IgD-negative memory B cell (primary cell): ENCODE data around the gene TPPP3. TPM values are rescaled to one million over a fixed set of nuclear protein-coding genes. Genes with fewer than 3 reads are reported as not detected.
"Not testable (repeated sequence)": the region's sequence is repeated elsewhere in the genome, so short reads cannot be mapped to it uniquely, and the experiment has no call there.

Experiments used
- H3K27ac Mint-ChIP-seq, 3 donors: one replicate each; pipeline ENCODE4 v1.8.0; 2020 to 2022; ENCODE audit warnings: mild to moderate bottlenecking in 3 of 3, mixed read lengths in 3 of 3, moderate library complexity in 1 of 3
- H3K27me3 Mint-ChIP-seq: one replicate; pipeline ENCODE4 v1.8.0; 2021; ENCODE audit warnings: mixed read lengths
- H3K36me3 Mint-ChIP-seq: one replicate; pipeline ENCODE4 v1.8.0; 2020; ENCODE audit warnings: mild to moderate bottlenecking, mixed read lengths
- H3K4me1 Mint-ChIP-seq, 3 donors: one replicate each; pipeline ENCODE4 v1.8.0; 2020 to 2022; ENCODE audit warnings: mixed read lengths in 3 of 3, mild to moderate bottlenecking in 1 of 3
- H3K4me3 Mint-ChIP-seq, 4 donors: one replicate each; pipeline ENCODE4 v1.8.0; 2020 to 2022; ENCODE audit warnings: mild to moderate bottlenecking in 4 of 4, mixed read lengths in 4 of 4, moderate library complexity in 3 of 4
- H3K9me3 Mint-ChIP-seq, 3 donors: one replicate each; pipeline ENCODE4 v1.8.0; 2020 to 2021; ENCODE audit warnings: mixed read lengths in 3 of 3, mild to moderate bottlenecking in 1 of 3
- polyA plus RNA-seq: library from polyadenylated mRNA; unstranded; fragments of 300-500 nt; fragmentation: Illumina TruSeq; gene quantifications from one replicate; pipeline ENCODE4 v1.2.3, GENCODE V29; 2021

The TPPP3 gene
- polyA plus RNA-seq, 1 donor from 2014 or later: not detected

DNA sequence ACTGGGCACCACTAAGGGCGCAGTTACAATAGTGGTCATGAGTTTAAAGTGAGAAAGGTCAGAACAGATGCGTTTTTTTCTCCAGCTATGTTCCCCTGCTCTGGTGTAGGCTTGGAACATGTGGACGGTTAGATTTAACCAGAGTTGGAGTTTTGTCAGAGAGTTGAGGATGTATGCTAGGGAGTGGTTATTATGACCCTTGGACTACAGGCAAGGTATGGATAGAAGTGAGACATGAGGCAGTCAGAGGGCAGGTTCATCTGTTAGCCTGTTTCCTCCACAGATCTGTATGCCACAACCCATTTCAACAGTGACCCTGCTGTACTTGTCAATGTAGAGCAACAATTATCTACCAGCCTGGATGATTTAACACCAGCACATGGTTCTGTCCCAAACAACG lies 22.6 kb downstream of the TPPP3 start:
- H3K27me3 Mint-ChIP-seq: peaks cover 2% of the 10 kb centered on the region
- H3K4me1 Mint-ChIP-seq: peaks cover 0 to 1% (median 1%) of the 10 kb centered on the region in 3 donors
- H3K27ac Mint-ChIP-seq: no peak overlapping the region
- H3K9me3 Mint-ChIP-seq: no peaks in the 10 kb centered on the region
- no peak overlapping the region for H3K4me3 Mint-ChIP-seq
- no peaks in the 10 kb centered on the region for H3K36me3 Mint-ChIP-seq

DNA sequence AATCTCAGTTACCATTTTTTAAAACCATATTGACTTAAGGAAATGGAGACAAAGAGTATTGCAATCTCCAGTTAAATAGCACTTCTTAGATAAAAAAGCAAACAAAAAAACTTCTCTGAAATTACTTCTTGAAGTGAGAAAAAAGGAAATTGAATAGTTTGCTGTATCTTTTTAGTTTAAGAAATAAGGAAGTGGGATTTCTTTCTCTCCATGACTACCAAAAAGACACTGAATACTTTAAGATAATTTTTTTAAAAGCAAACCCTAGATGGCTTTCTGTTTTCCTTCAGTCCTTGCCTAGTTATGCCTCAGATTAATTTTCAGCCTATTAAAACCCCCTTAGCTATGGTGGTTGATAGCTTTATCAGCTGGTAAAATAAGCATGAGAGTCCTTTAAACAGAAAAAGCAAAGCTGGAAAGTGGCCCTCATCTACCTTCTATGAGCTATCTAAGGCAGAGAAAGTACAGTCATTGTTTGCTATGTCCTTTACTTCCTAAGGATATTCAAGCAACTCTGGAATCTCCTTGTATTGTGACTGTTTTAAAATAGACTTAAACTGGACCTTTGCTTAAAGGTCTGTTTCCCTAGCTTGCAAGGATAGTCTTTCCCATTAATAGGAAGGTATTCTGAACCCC lies 28.6 kb downstream of the TPPP3 start:
- Mint-ChIP-seq H3K27ac (peak overlapping the region in 1 of 3 donors; percentile 13), H3K36me3 (peaks cover 4% of the 10 kb centered on the region), H3K4me3 (no peak overlapping the region), H3K27me3 (no peaks in the 10 kb centered on the region), H3K4me1 (peaks cover 7 to 12% (median 8%) of the 10 kb centered on the region in 3 donors), H3K9me3 (no peaks in the 10 kb centered on the region)

DNA sequence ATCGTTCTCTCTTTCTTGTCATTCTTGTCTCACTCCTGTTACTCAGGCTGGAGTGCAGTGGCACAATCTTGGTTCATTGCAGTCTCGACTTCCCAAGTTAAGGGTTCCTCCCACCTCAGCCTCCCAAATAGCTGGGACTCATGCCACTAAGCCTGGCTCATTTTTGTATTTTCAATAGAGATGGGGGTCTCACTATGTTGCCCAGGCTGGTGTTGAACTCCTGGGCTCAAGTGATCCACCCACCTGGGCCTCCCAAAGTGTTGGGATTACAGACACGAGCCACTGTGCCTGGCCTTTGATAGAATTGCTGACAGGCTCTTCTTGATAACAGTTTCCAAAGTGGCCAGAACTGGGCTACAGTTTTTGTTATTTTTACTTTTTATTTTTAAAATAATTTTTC lies 32.3 kb downstream of the TPPP3 start:
- Mint-ChIP-seq H3K4me1 (peaks cover 7 to 12% (median 8%) of the 10 kb centered on the region in 3 donors), H3K27ac (no peak overlapping the region), H3K27me3 (peaks cover 2% of the 10 kb centered on the region), H3K4me3 (no peak overlapping the region), H3K9me3 (no peaks in the 10 kb centered on the region), H3K36me3 (peaks cover 4% of the 10 kb centered on the region)

DNA sequence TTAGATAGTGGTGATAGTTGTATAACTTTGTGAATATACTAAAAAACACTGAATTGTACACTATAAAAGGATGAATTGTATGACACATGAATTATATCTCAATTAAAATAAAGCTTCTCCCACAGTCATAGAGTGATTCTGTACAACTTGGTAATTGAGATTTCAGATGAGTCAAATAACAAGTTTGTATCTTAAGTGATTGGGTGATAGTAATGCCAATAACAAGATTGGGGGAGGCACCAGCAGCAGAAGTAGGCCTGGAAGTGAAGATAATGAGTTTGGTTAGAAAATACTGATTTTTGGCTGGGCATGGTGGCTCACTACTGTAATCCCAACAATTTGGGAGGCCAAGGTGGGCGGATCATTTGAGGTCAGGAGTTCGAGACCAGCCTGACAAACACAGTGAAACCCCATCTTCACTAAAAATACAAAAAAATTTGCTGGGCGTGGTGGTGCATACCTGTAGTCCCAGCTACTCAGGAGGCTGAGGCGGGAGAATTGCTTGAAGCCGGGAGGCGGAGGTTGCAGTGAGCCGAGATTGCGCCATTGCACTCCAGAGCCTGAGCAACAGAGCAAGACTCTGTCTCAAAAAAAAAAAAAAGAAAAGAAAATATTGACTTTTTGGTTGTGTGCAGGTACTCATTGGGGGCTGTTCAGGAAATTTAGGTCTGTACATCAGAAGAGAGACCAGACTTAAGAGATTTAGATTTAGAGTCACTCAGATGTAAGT lies 33.6 kb downstream of the TPPP3 start:
- not testable (repeated sequence) for H3K9me3 Mint-ChIP-seq, H3K4me3 Mint-ChIP-seq, H3K27ac Mint-ChIP-seq, H3K36me3 Mint-ChIP-seq, H3K4me1 Mint-ChIP-seq, H3K27me3 Mint-ChIP-seq

DNA sequence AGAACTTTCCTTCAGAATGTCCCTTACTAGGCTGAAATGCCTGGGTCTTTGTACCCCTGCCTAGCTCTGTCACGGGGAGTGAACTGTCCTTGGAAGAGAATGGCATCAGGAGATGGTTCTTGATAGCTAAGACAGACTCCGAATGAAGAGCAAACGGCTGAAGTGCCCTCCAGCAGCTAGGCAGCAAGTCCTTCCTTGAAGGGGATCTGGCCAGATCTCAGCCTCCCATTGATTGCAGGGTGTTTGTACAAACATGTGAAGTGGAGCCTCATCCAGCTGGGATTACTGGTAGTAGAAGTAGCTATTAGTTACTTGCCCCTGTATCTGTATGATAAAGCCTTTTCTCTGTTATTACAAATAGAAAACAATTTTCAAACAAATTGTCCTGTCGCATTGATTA lies 35.7 kb downstream of the TPPP3 start:
- no peak overlapping the region for H3K4me3 Mint-ChIP-seq
- H3K4me1 Mint-ChIP-seq: peaks cover 0 to 1% (median 0%) of the 10 kb centered on the region in 3 donors
- H3K27me3 Mint-ChIP-seq: peaks cover 2% of the 10 kb centered on the region
- H3K27ac Mint-ChIP-seq: no peak overlapping the region
- peaks cover 2% of the 10 kb centered on the region for H3K36me3 Mint-ChIP-seq
- H3K9me3 Mint-ChIP-seq: no peaks in the 10 kb centered on the region

DNA sequence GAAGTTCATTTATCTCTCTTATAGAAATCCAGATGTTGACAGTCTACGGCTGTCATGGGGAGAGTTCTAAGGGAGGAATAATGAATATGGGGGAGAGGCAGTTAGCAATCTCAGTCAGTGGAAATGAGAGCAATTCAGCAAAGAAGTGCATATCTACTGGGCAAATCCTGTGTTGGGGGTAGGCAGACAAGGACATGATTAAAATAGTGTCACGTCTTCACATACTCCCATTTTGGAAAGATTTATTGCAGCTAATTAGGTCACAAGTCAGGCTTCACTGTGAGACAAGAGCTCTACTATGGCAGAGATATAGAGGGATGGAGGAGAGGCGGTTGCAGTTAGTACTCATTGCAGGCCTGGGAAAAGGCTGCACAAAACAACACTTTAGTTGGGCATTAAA lies 36.9 kb downstream of the TPPP3 start:
- peaks cover 2% of the 10 kb centered on the region for H3K27me3 Mint-ChIP-seq
- H3K4me1 Mint-ChIP-seq: peaks cover 0 to 1% (median 0%) of the 10 kb centered on the region in 3 donors
- peaks cover 2% of the 10 kb centered on the region for H3K36me3 Mint-ChIP-seq

DNA sequence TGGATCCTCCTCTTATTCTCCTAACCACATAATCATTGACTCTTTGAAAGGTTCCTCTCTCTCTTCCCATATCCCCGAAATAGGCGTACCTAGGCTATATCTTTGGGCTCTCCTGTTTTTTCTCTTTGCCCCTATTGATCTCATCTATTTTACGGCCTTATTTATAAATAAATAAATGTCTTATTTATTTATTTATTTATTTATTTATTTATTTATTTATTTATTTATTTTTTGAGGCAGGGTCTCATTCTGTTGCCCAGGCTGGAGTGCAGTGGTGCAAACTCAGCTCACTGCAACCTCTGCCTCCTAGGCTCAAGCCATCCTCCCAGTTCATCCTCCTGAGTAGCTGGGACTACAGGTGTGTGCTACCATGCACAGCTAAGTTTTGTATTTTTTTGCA lies 40.8 kb downstream of the TPPP3 start:
- not testable (repeated sequence) for H3K36me3 Mint-ChIP-seq, H3K27me3 Mint-ChIP-seq, H3K27ac Mint-ChIP-seq, H3K4me1 Mint-ChIP-seq, H3K9me3 Mint-ChIP-seq, H3K4me3 Mint-ChIP-seq

More for the DNA sequence above, 36.9 kb downstream of the TPPP3 start:
- H3K9me3 Mint-ChIP-seq: no peaks in the 10 kb centered on the region
- no peak overlapping the region for H3K27ac Mint-ChIP-seq
- no peak overlapping the region for H3K4me3 Mint-ChIP-seq

DNA sequence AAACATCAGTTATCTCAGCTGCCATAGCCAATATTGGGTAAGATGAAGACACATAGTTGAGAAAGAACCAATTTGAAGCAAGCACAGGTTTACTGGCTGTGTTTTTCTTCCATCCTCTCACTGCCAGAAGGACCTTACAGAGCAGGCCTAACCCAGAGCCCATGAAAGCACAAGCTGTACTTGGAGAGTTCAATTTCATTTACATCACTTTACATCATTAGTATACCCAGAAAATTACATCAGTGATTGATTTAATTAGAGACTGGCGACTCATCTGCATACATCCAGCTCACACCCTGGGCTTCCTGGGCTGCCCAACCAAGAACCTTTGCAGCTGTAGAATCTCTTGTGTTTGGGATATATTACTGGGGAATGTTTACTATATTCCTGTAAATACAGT lies 43.0 kb downstream of the TPPP3 start:
- Mint-ChIP-seq H3K27me3 (no peaks in the 10 kb centered on the region), H3K4me1 (peaks cover 0 to 1% (median 0%) of the 10 kb centered on the region in 3 donors), H3K9me3 (no peaks in the 10 kb centered on the region), H3K4me3 (no peak overlapping the region), H3K27ac (no peak overlapping the region), H3K36me3 (no peaks in the 10 kb centered on the region)

DNA sequence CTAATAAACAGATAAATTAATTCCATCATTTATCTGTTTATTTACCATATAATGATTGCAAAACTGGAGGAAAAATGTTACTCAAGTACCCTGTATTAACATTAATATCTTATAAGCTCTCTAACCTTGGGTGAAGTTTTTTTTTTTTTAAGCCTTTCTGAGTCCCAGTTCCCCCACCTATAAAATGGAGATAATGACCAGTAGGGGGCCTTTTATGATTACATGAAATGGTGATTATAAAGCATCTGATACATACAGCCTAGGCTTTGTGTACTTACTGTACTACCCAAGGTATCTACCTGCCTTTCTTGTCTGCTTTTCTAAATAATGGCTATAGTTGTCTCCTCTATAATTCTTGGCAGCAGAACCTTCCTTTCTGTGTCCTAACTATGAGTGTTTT lies 44.1 kb downstream of the TPPP3 start:
- H3K27ac Mint-ChIP-seq: no peak overlapping the region
- peaks cover 0 to 1% (median 0%) of the 10 kb centered on the region in 3 donors for H3K4me1 Mint-ChIP-seq

DNA sequence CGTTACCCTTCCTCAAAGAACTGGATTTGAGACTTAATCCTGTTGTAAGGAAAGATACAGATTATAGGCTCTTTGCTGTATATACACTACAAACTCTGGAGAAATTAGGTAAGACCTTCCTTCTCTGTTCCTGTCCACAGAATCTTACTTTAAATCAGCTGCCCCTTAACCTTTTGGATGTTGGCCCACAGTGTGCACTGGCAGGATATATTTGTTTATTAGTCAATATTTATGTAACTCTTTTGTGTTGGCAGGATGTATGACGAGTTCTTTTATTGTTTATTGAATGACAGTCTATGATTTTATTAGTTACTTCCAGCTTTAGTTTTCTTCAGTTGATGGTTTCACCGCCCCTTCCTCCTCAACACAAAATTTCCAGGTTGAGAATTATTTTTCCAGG lies 47.0 kb downstream of the TPPP3 start:
- Mint-ChIP-seq H3K27ac (no peak overlapping the region), H3K36me3 (no peaks in the 10 kb centered on the region), H3K4me3 (no peak overlapping the region), H3K27me3 (no peaks in the 10 kb centered on the region), H3K4me1 (no peaks in the 10 kb centered on the region), H3K9me3 (no peaks in the 10 kb centered on the region)

More for the DNA sequence above, 44.1 kb downstream of the TPPP3 start:
- no peaks in the 10 kb centered on the region for H3K27me3 Mint-ChIP-seq
- no peaks in the 10 kb centered on the region for H3K36me3 Mint-ChIP-seq
- no peak overlapping the region for H3K4me3 Mint-ChIP-seq
- H3K9me3 Mint-ChIP-seq: no peaks in the 10 kb centered on the region

DNA sequence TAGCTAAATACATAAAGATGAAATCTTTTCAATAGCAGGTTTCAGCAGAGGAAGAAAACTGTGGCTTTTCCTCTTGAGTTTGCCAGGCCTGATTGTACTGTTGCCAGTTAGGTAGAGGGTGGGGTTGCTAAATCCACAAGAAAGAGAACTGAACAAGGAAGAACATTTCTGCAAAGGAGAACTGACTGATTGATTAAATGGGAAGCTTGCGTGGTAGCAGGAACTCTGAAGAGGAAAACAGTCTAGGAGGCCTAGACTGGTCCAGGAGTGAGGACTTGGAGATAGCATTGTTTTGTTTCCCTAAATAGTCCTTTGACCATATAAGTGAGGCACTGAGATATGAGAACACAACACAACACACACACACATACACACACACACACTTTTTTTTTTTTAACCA lies 47.9 kb downstream of the TPPP3 start:
- H3K4me3 Mint-ChIP-seq: no peak overlapping the region
- H3K27ac Mint-ChIP-seq: no peak overlapping the region
- H3K4me1 Mint-ChIP-seq: no peaks in the 10 kb centered on the region
- no peaks in the 10 kb centered on the region for H3K9me3 Mint-ChIP-seq
- H3K36me3 Mint-ChIP-seq: no peaks in the 10 kb centered on the region
- H3K27me3 Mint-ChIP-seq: no peaks in the 10 kb centered on the region

DNA sequence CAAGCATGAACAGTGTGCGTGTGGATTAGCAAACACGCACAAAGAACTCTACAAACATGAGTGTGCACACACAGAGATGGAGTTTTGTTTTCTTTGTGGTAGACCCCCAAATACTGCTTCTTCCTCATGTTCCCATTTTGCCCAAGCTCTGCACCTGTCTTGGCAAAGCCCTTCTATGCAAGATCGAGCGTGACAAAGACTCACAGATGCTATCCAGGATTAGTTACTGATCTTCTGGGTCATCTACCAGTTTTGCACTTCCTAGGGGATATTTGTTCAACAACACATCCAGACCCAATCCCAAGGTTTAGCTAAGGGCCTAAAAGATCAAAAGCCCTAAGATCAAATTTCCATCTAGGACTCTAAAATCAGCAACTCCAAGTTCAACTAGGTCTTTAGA lies 50.7 kb downstream of the TPPP3 start:
- no peaks in the 10 kb centered on the region for H3K9me3 Mint-ChIP-seq
- H3K4me3 Mint-ChIP-seq: no peak overlapping the region
- H3K36me3 Mint-ChIP-seq: no peaks in the 10 kb centered on the region
- H3K4me1 Mint-ChIP-seq: no peaks in the 10 kb centered on the region
- H3K27me3 Mint-ChIP-seq: no peaks in the 10 kb centered on the region
- no peak overlapping the region for H3K27ac Mint-ChIP-seq

DNA sequence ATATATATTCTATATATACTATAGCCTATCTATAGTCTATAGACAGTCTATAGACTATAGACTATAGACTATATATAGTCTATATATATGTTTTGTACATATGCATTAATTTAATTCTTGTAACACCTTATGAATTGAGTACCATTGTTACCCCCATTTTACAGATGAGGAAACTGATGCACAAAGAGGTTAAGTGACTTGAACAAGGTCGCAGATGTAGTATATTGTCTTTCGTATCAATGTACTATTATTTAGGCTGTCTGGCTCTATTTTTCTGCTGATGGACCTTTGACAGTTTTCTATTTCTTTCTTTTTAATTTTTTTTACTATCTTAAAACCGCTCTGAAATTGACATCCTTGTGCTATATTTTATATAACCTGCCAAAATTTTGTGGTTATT lies 52.0 kb downstream of the TPPP3 start:
- H3K9me3 Mint-ChIP-seq: no peaks in the 10 kb centered on the region
- H3K4me1 Mint-ChIP-seq: no peaks in the 10 kb centered on the region
- no peaks in the 10 kb centered on the region for H3K36me3 Mint-ChIP-seq
- H3K27ac Mint-ChIP-seq: no peak overlapping the region
- no peak overlapping the region for H3K4me3 Mint-ChIP-seq
- H3K27me3 Mint-ChIP-seq: no peaks in the 10 kb centered on the region
